NCI-H2171 treated with DMSO at 0.1 percent for 48 hours (cell line): ENCODE results near the gene KLHL26.
A peak's percentile ranks its signal among the peaks of the same experiment; 100 is the strongest.

ENCODE experiments used
- DNase-seq: peaks from one replicate; lab custom pipeline; 2025; lab: John Stamatoyannopoulos, UW

KLHL26 gene

GRCh38 chr19:18616023-18616422 lies 20.8 kb upstream of the KLHL26 start:
- DNase-seq, result no peak

- no peak for DNase-seq
Observed at GRCh38 chr19:18617562-18617961, 19.3 kb upstream of the KLHL26 start.

- no peak for DNase-seq
Observed at GRCh38 chr19:18618236-18618635, 18.6 kb upstream of the KLHL26 start.

- no peak for DNase-seq
Observed at GRCh38 chr19:18620311-18620710, 16.5 kb upstream of the KLHL26 start.

- no peak for DNase-seq
Observed at GRCh38 chr19:18620902-18621301, 15.9 kb upstream of the KLHL26 start.

- DNase-seq, result no peak
Observed at GRCh38 chr19:18626906-18627305, 9.9 kb upstream of the KLHL26 start.

- peak; percentile 42 for DNase-seq
Observed at GRCh38 chr19:18629166-18630088, 7.4 kb upstream of the KLHL26 start.

GRCh38 chr19:18633321-18633720 lies 3.5 kb upstream of the KLHL26 start:
- DNase-seq, result peak; percentile 70

GRCh38 chr19:18634612-18635297 lies 2.1 kb upstream of the KLHL26 start:
- peak; percentile 24 for DNase-seq

GRCh38 chr19:18635831-18636182 lies 1.0 kb upstream of the KLHL26 start:
- no peak for DNase-seq

- DNase-seq, result peak; percentile 97
Observed at GRCh38 chr19:18636183-18636968, 452 bp upstream of the KLHL26 start.

GRCh38 chr19:18637673-18638630 lies 1.1 kb downstream of the KLHL26 start:
- no peak for DNase-seq

- no peak for DNase-seq
Observed at GRCh38 chr19:18639706-18640243, 2.9 kb downstream of the KLHL26 start.

GRCh38 chr19:18644196-18645034 lies 7.6 kb downstream of the KLHL26 start:
- DNase-seq, result no peak

GRCh38 chr19:18645035-18645511 lies 8.2 kb downstream of the KLHL26 start:
- DNase-seq, result no peak

GRCh38 chr19:18646535-18647370 lies 9.9 kb downstream of the KLHL26 start:
- DNase-seq, result no peak

- no peak for DNase-seq
Observed at GRCh38 chr19:18647371-18647767, 10.5 kb downstream of the KLHL26 start.

GRCh38 chr19:18647807-18648206 lies 11.0 kb downstream of the KLHL26 start:
- DNase-seq, result no peak

- no peak for DNase-seq
Observed at GRCh38 chr19:18648973-18649315, 12.1 kb downstream of the KLHL26 start.
